ENCODE results near the gene PLCD1. TPM values are rescaled to one million over a fixed set of nuclear protein-coding genes. Genes with fewer than 3 reads are reported as not detected.

The PLCD1 gene
- total and polyA plus RNA-seq, 12 donors = 9.7 to 97.3 (median 29.2) TPM

DNA sequence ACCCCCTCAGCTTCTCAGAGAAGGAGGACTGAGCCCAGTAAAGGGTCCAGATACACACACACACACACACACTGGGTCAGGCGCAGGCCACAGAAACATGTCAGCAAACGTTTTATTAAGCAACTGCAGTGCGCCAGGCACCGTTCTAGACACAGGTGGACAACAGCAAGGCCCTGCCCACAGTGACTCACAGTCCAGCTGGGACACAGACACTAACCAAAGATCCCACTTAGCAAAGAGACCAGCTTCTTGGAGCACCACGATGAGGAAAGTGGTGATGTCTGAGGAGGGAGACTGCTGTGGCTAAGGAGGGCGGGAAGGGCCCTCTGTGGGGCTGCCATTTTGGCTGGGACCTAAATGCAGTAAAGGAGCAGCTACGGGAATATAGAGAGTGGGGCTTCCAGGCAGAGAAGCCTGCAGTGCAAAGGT, 41.7 kb downstream of the PLCD1 start:
- intact Hi-C loops (cut with DNase I) = no loop called here
- TF ChIP-seq, protein P1, sequence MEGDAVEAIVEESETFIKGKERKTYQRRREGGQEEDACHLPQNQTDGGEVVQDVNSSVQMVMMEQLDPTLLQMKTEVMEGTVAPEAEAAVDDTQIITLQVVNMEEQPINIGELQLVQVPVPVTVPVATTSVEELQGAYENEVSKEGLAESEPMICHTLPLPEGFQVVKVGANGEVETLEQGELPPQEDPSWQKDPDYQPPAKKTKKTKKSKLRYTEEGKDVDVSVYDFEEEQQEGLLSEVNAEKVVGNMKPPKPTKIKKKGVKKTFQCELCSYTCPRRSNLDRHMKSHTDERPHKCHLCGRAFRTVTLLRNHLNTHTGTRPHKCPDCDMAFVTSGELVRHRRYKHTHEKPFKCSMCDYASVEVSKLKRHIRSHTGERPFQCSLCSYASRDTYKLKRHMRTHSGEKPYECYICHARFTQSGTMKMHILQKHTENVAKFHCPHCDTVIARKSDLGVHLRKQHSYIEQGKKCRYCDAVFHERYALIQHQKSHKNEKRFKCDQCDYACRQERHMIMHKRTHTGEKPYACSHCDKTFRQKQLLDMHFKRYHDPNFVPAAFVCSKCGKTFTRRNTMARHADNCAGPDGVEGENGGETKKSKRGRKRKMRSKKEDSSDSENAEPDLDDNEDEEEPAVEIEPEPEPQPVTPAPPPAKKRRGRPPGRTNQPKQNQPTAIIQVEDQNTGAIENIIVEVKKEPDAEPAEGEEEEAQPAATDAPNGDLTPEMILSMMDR (IDR thresholded peaks at IDR 0.05) = no peak
- TF ChIP-seq POLR2A (IDR thresholded peaks at IDR 0.05) = no peak
- Histone ChIP-seq H3K4me1 (replicated peaks in 1 of 2) (no peaks in the 10 kb centered on the region), H3K36me3 (replicated peaks in 1 of 2) (no peaks in the 10 kb centered on the region), H3K9me3 (replicated peaks in 1 of 3) (no peaks in the 10 kb centered on the region), H3K27ac (no peak overlapping the region), H3K27me3 (no peaks in the 10 kb centered on the region), H3K4me3 (no peak overlapping the region)
- WGBS, 4 donors = 75 to 86% (median 78%) methylated on average over 7 of the region's 7 CpGs
- peak in 2 of 7 donors; percentile 7 to 23 for DNase-seq

DNA sequence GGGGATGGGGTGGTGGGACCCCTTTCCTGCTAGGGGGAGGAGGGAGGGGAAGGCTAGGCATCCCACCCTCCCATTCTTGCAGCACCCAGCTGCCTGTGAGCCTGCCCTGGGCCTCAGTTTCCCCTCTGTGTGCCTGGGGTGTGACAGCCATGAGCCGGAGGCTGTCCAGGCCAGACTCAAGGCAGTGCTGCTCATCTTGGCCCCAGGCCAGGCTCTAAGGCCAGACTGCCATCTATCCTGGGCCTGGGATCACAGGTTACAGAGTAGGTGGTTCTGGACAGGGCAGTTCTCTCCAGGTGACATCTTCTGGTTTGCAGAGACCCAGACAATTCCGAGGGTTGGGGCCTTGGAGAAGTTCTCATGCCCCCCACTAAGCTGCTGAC, 42.1 kb downstream of the PLCD1 start:
- Histone ChIP-seq H3K9me3 (replicated peaks in 1 of 3) (no peaks in the 10 kb centered on the region), H3K4me1 (replicated peaks in 1 of 2) (no peaks in the 10 kb centered on the region), H3K36me3 (replicated peaks in 1 of 2) (peaks cover 0 to 4% of the 10 kb centered on the region in 2 donors), H3K4me3 (no peak overlapping the region), H3K27ac (no peak overlapping the region), H3K27me3 (no peaks in the 10 kb centered on the region)
- 71 to 100% (median 83%) methylated on average over 1 to 2 of the region's 2 CpGs for WGBS, 4 donors
- TF ChIP-seq, protein P1 (IDR thresholded peaks at IDR 0.05) = no peak
- no peak for TF ChIP-seq POLR2A (IDR thresholded peaks at IDR 0.05)
- DNase-seq = peak in 3 of 7 donors; percentile 10 to 24 (median 18)
- intact Hi-C loops (cut with DNase I) = no loop called here

DNA sequence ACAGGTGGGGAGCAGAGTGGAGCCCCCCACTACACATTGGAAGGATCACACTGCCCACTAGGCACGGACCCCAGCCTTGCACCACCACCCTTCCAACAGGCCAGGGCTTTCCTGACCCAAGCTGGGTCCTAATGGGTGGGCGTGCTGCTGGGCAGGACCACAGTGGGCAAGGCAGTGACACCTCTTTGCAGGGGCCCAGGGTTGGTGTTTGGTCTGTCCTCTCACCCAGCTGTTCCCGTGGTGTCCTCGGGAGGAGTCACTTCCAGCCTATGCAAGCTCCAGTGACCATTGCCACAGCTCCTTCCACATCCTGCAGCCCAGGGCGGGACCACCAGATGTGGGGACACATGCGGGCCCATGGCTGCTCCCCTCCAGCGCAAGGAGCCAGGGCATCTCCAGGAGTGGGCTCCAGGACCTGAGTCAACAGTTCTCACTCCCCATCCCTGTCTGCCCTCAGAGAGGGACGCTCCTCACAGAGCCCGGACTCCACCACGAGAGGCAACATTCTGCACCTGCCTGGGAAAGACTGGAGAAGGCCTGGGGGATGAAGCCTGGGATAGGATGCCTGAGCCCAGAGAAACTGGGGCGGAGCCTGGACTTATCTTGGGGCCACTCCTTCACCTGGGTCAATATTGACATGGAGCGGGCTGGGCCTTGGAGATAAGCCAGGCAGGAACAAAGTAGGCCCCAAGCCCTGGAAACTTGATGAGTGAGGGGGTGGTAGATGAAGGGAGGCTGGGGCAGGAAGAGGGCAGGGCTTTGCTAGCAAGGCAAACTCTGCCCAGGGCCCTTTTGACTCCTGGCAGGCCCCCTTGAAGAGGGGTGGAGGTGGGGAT, 42.7 kb downstream of the PLCD1 start:
- TF ChIP-seq POLR2A (IDR thresholded peaks at IDR 0.05) = no peak
- TF ChIP-seq, protein P1 (IDR thresholded peaks at IDR 0.05) = no peak
- 84 to 92% (median 89%) methylated on average over 6 to 12 of the region's 12 CpGs for WGBS, 4 donors
- Histone ChIP-seq H3K36me3 (replicated peaks in 1 of 2) (peaks cover 0 to 4% of the 10 kb centered on the region in 2 donors), H3K4me3 (no peak overlapping the region), H3K27me3 (no peaks in the 10 kb centered on the region), H3K4me1 (replicated peaks in 1 of 2) (no peaks in the 10 kb centered on the region), H3K27ac (no peak overlapping the region), H3K9me3 (replicated peaks in 1 of 3) (no peaks in the 10 kb centered on the region)
- intact Hi-C loops (cut with DNase I) = no loop called here
- peak in 3 of 7 donors; percentile 15 to 18 (median 15) for DNase-seq

DNA sequence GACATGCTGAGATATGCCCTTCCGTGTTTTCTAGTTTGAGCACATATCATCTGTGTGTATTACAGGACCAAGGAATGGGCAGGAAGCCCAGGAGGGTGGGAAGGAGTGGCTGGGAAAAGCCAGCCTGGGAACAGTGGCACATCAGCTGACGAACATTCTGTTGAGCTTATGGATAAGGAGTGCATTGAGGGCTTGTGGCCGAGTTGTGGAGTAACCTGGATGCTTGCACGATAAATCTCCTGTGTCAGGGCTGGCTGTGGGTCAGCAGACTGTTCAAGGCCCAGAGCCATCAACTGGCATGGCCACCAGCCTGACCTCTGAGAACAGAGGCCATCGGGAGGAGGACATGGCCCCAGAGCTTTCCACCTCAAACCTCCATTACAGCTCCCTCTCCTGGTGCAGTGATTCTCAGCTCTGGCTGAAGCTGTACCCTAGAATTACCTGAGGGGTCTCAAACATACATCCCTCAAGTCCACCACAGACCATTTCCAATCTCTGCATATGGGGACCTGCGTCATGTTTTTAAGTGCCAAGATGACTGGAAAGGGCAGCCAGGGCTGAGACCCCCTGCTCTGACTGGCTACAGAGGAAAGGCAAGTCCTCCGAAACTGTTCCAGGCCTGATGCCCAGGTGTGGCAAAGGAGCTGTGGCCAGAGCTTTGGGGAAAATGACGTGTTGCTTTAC, 43.7 kb downstream of the PLCD1 start:
- intact Hi-C loops (cut with DNase I) = no loop called here

More for the DNA sequence above, 43.7 kb downstream of the PLCD1 start:
- Histone ChIP-seq H3K9me3 (replicated peaks in 1 of 3) (no peaks in the 10 kb centered on the region), H3K36me3 (replicated peaks in 1 of 2) (peaks cover 0 to 4% of the 10 kb centered on the region in 2 donors), H3K4me3 (no peak overlapping the region), H3K27ac (no peak overlapping the region), H3K27me3 (no peaks in the 10 kb centered on the region), H3K4me1 (replicated peaks in 1 of 2) (no peaks in the 10 kb centered on the region)
- TF ChIP-seq POLR2A (IDR thresholded peaks at IDR 0.05) = no peak
- TF ChIP-seq, protein P1 (IDR thresholded peaks at IDR 0.05) = no peak
- 74 to 80% (median 79%) methylated on average over 8 of the region's 8 CpGs for WGBS, 4 donors
- peak in 3 of 7 donors; percentile 22 to 74 (median 57) for DNase-seq
